B cell (primary cell): ENCODE measurements around the gene MYBPC3. TPM values are rescaled to one million over a fixed set of nuclear protein-coding genes. Genes with fewer than 3 reads are reported as not detected.

Source experiments
- ATAC-seq: fragments of 200-7000 bp; cut with Tn5 transposase; one replicate; pipeline ENCODE4 v1.10.0; 2021; ENCODE audit warnings: low read depth, mild to moderate bottlenecking, moderate number of reproducible peaks, moderate library complexity
- CTCF ChIA-PET: fragments of 350-600 bp; sonication (Branson Sonifier 250); formaldehyde crosslinking; loops from one replicate; lab custom pipeline; 2021; ENCODE audit warnings: antibody characterized with exemption, inconsistent platforms; lab: Charles Lee
- POLR2A ChIA-PET: fragments of 350-600 bp; sonication (Branson Sonifier 250); formaldehyde crosslinking; loops from one replicate; lab custom pipeline; 2021; ENCODE audit warnings: antibody characterized with exemption; lab: Charles Lee
- DNase-seq: peaks from one replicate; pipeline ENCODE4 v3.0.0; 2013
- H2AFZ ChIP-seq: 2 replicates; pipeline ENCODE4 v1.6.1; 2012; ENCODE audit warnings: mild to moderate bottlenecking, low read depth, low read length; ENCODE audit not compliant: insufficient read depth, poor library complexity, severe bottlenecking
- H3K27ac ChIP-seq, 2 donors: 1 replicate in 1 of 2; 2 replicates in 1 of 2; pipeline ENCODE4 v1.5.1; 2012 to 2013; ENCODE audit warnings: low read length in 2 of 2, mild to moderate bottlenecking in 2 of 2, moderate library complexity in 1 of 2
- H3K27me3 ChIP-seq, 4 experiments: fragments of 200-600 bp in 1 of 4; sonication (generic) in 1 of 4; replicated peaks in 1 of 4; 1 replicate in 2 of 4; 2 replicates in 2 of 4; pipeline versions ENCODE4 v1.6.1 to v1.7.0; 2013 to 2016; ENCODE audit warnings: low read length in 3 of 4, mild to moderate bottlenecking in 2 of 4, mixed read lengths in 1 of 4, moderate library complexity in 1 of 4; ENCODE audit not compliant: insufficient read depth in 4 of 4, control insufficient read depth in 3 of 4; ENCODE audit errors: control extremely low read depth in 1 of 4
- H3K36me3 ChIP-seq, 2 experiments: replicated peaks in 1 of 2; 1 replicate in 1 of 2; 2 replicates in 1 of 2; pipeline versions ENCODE4 v1.6.1 to v1.7.1; 2013; ENCODE audit warnings: low read length in 1 of 2; ENCODE audit not compliant: insufficient read depth in 2 of 2, control insufficient read depth in 1 of 2; ENCODE audit errors: control extremely low read depth in 1 of 2, extremely low read depth in 1 of 2
- H3K4me1 ChIP-seq, 2 donors: fragments of 200-600 bp in 1 of 2; sonication (generic) in 1 of 2; 1 replicate in 1 of 2; 2 replicates in 1 of 2; pipeline versions ENCODE4 v1.5.1 to v1.6.1; 2013 to 2017; ENCODE audit warnings: low read length in 2 of 2; ENCODE audit not compliant: control insufficient read depth in 2 of 2, insufficient read depth in 2 of 2
- H3K4me2 ChIP-seq: replicated peaks from 2 replicates; pipeline ENCODE3; 2012; ENCODE audit warnings: mild to moderate bottlenecking, low read depth, low read length; ENCODE audit not compliant: poor library complexity, severe bottlenecking
- H3K4me3 ChIP-seq, 5 experiments: fragments of 200-600 bp in 1 of 5; sonication (generic) in 1 of 5; 1 replicate in 3 of 5; 2 replicates in 2 of 5; pipeline versions ENCODE4 v1.5.1 to v1.7.0; 2011 to 2016; ENCODE audit warnings: low read length in 4 of 5, mild to moderate bottlenecking in 4 of 5, low read depth in 2 of 5, control low read depth in 1 of 5, moderate library complexity in 1 of 5; ENCODE audit not compliant: insufficient read depth in 1 of 5; ENCODE audit errors: control extremely low read depth in 1 of 5, extremely low read depth in 1 of 5
- H3K79me2 ChIP-seq: fragments of 200-600 bp; sonication (generic); one replicate; pipeline ENCODE4 v1.6.0; 2016; ENCODE audit warnings: low read length; ENCODE audit not compliant: control insufficient read depth, insufficient read depth
- H3K9ac ChIP-seq: fragments of 200-600 bp; sonication (generic); 2 replicates; pipeline ENCODE4 v1.6.1; 2017; ENCODE audit warnings: mild to moderate bottlenecking, low read length, moderate library complexity
- H3K9me3 ChIP-seq, 3 donors: one replicate each; pipeline versions ENCODE4 v1.6.1 to v1.7.1; 2013; ENCODE audit warnings: low read length in 2 of 3; ENCODE audit not compliant: control insufficient read depth in 2 of 3, insufficient read depth in 1 of 3; ENCODE audit errors: control extremely low read depth in 1 of 3
- H4K20me1 ChIP-seq: 2 replicates; pipeline ENCODE4 v1.6.0; 2012; ENCODE audit warnings: mild to moderate bottlenecking, low read length; ENCODE audit not compliant: insufficient read depth, control insufficient read depth, poor library complexity, severe bottlenecking
- H3K27ac Mint-ChIP-seq: one replicate; pipeline ENCODE4 v1.8.0; 2021; ENCODE audit warnings: mixed read lengths
- H3K27me3 Mint-ChIP-seq: one replicate; pipeline ENCODE4 v1.8.0; 2021; ENCODE audit warnings: mixed read lengths
- H3K4me1 Mint-ChIP-seq: one replicate; pipeline ENCODE4 v1.8.0; 2021; ENCODE audit warnings: mixed read lengths
- H3K4me3 Mint-ChIP-seq: one replicate; pipeline ENCODE4 v1.8.0; 2021; ENCODE audit warnings: mixed read lengths
- H3K9me3 Mint-ChIP-seq: one replicate; pipeline ENCODE4 v1.8.0; 2022; ENCODE audit warnings: mixed read lengths; ENCODE audit not compliant: insufficient read depth
- EZH2 ChIP-seq: IDR thresholded peaks from 2 replicates; pipeline ENCODE4 v1.6.1; 2012; ENCODE audit warnings: borderline replicate concordance, low read depth, mild to moderate bottlenecking, moderate library complexity, low read length; ENCODE audit not compliant: insufficient read depth, poor library complexity, severe bottlenecking
- WGBS: methylation state at CpG from one replicate; pipeline ENCODE4 v1.1.5; 2013; ENCODE audit warnings: missing lambda C conversion rate; ENCODE audit not compliant: insufficient coverage; 5-methylcytosine and 5-hydroxymethylcytosine counted together
- intact Hi-C: fragments of 100-400 bp; cut with micrococcal nuclease; formaldehyde crosslinking; loops from one replicate; pipeline ENCODE4 v1.10.0; 2022
- polyA plus RNA-seq: library from polyadenylated mRNA; depleted of rRNA; stranded (reverse); fragments of >200 nt; gene quantifications from 2 replicates; pipeline ENCODE4 v1.2.3, GENCODE V29; 2012
- total RNA-seq, 2 donors: library from RNA; stranded (reverse); fragments of 120-200 nt in 1 of 2; gene quantifications; 1 replicate in 1 of 2; 2 replicates in 1 of 2; pipeline versions ENCODE4 v1.2.3 to v1.2.4, GENCODE V29; 2013 to 2022
- TF ChIP-seq, protein P1 (sequence below): fragments of 200-600 bp; IDR thresholded peaks from one replicate; pipeline ENCODE4 v1.8.0; 2022; ENCODE audit warnings: antibody characterized with exemption, mild to moderate bottlenecking

MYBPC3 gene
- total and polyA plus RNA-seq, 2 donors (not counting 1 experiment from before 2014, with no cell fraction given): 0.67 to 1.4 TPM

DNA sequence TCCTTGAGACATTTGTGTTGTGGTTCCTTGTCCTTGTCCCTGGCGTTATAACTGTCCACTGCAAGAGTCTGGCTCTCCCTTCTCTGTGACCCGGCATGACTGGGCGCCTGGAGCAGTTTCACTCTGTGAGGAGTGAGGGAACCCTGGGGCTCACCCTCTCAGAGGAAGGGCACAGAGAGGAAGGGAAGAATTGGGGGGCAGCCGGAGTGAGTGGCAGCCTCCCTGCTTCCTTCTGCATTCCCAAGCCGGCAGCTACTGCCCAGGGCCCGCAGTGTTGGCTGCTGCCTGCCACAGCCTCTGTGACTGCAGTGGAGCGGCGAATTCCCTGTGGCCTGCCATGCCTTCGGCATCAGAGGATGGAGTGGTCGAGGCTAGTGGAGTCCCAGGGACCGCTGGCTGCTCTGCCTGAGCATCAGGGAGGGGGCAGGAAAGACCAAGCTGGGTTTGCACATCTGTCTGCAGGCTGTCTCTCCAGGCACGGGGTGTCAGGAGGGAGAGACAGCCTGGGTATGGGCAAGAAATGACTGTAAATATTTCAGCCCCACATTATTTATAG, 23.0 kb downstream of the MYBPC3 start:
- H3K4me2 ChIP-seq: no peak overlapping the region
- no peak overlapping the region for H3K27ac ChIP-seq
- ATAC-seq: no peak
- no peak overlapping the region for H2AFZ ChIP-seq
- Mint-ChIP-seq H3K27ac (no peak overlapping the region), H3K4me3 (no peak overlapping the region), H3K9me3 (no peaks in the 10 kb centered on the region), H3K27me3 (no peaks in the 10 kb centered on the region), H3K4me1 (peaks cover 14% of the 10 kb centered on the region)
- intact Hi-C loops: loop anchor here (10.0 kb wide), 1 partner anchor 45 kb away; the partner anchor contains the start of gene SPI1
- H3K9me3 ChIP-seq: no peaks in the 10 kb centered on the region
- H3K36me3 ChIP-seq: peaks cover 0 to 55% of the 10 kb centered on the region in 2 experiments
- H3K4me1 ChIP-seq: peaks cover 0 to 16% of the 10 kb centered on the region in 2 donors
- no peak overlapping the region for H3K4me3 ChIP-seq
- H4K20me1 ChIP-seq: no peaks in the 10 kb centered on the region
- no peaks in the 10 kb centered on the region for H3K79me2 ChIP-seq
- no peak for DNase-seq
- TF ChIP-seq, protein P1, sequence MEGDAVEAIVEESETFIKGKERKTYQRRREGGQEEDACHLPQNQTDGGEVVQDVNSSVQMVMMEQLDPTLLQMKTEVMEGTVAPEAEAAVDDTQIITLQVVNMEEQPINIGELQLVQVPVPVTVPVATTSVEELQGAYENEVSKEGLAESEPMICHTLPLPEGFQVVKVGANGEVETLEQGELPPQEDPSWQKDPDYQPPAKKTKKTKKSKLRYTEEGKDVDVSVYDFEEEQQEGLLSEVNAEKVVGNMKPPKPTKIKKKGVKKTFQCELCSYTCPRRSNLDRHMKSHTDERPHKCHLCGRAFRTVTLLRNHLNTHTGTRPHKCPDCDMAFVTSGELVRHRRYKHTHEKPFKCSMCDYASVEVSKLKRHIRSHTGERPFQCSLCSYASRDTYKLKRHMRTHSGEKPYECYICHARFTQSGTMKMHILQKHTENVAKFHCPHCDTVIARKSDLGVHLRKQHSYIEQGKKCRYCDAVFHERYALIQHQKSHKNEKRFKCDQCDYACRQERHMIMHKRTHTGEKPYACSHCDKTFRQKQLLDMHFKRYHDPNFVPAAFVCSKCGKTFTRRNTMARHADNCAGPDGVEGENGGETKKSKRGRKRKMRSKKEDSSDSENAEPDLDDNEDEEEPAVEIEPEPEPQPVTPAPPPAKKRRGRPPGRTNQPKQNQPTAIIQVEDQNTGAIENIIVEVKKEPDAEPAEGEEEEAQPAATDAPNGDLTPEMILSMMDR: no peak
- no peak for TF ChIP-seq EZH2
- CTCF ChIA-PET: interaction anchor here (0.7 to 2.2 kb wide), 4 partner anchors 43 to 82 kb away, joined by 3 to 11 read pairs (median 7); no protein-coding TSS in a partner anchor
- no peaks in the 10 kb centered on the region for H3K27me3 ChIP-seq
- POLR2A ChIA-PET: no interaction called here
- no peak overlapping the region for H3K9ac ChIP-seq
- WGBS: 92% methylated on average over 9 of the region's 12 CpGs
